Right lobe of liver (tissue), 4 donors: Measurements from ENCODE around the gene BRAP.
"Not testable (repeated sequence)": the region's sequence is repeated elsewhere in the genome, so short reads cannot be mapped to it uniquely, and the experiment has no call there.

Experiments
- POLR2A ChIP-seq: fragments of 450-650 bp; IDR thresholded peaks from one replicate; pipeline ENCODE4 v1.6.1; 2017; ENCODE audit warnings: antibody characterized with exemption, mild to moderate bottlenecking
- TF ChIP-seq, protein P1 (sequence below), 4 donors: fragments of 200-600 bp in 3 of 4; fragments of 450-650 bp in 1 of 4; IDR thresholded peaks; one replicate each; pipeline versions ENCODE4 v1.5.1 to v1.8.0; 2016 to 2022; ENCODE audit warnings: antibody characterized with exemption in 4 of 4, mild to moderate bottlenecking in 2 of 4
- donor health status: DM: no; HTN: no; CAD: no.
- donor health status: DM: no; HTN: no; CAD: no.
- donor health status: DM: no; HTN: yes; CAD: no.

DNA sequence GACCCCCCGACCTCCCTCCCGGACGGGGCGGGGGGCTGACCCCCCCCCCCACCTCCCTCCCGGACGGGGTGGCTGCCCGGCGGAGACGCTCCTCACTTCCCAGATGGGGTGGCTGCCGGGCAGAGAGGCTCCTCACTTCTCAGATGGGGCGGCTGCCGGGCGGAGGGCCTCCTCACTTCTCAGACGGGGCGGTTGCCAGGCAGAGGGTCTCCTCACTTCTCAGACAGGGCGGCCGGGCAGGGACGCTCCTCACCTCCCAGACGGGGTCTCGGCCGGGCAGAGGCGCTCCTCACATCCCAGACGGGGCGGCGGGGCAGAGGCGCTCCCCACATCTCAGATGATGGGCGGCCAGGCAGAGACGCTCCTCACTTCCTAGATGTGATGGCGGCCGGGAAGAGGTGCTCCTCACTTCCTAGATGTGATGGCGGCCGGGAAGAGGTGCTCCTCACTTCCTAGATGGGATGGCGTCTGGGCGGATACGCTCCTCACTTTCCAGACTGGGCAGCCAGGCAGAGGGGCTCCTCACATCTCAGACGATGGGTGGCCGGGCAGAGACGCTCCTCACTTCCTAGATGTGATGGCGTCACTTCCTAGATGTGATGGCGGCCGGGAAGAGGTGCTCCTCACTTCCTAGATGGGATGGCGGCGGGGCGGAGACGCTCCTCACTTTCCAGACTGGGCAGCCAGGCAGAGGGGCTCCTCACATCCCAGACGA is 38.0 kb upstream of the BRAP start:
- TF ChIP-seq, protein P1, sequence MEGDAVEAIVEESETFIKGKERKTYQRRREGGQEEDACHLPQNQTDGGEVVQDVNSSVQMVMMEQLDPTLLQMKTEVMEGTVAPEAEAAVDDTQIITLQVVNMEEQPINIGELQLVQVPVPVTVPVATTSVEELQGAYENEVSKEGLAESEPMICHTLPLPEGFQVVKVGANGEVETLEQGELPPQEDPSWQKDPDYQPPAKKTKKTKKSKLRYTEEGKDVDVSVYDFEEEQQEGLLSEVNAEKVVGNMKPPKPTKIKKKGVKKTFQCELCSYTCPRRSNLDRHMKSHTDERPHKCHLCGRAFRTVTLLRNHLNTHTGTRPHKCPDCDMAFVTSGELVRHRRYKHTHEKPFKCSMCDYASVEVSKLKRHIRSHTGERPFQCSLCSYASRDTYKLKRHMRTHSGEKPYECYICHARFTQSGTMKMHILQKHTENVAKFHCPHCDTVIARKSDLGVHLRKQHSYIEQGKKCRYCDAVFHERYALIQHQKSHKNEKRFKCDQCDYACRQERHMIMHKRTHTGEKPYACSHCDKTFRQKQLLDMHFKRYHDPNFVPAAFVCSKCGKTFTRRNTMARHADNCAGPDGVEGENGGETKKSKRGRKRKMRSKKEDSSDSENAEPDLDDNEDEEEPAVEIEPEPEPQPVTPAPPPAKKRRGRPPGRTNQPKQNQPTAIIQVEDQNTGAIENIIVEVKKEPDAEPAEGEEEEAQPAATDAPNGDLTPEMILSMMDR (IDR thresholded peaks at IDR 0.05) = not testable (repeated sequence)
- TF ChIP-seq POLR2A = not testable (repeated sequence)
